MM.1S (cell line): Measurements from ENCODE around the gene IGF1R.

Experiments
- CTCF ChIP-seq: fragments of 300-600 bp; sonication (generic); IDR thresholded peaks from 2 replicates; pipeline ENCODE4 v1.5.1; 2016; ENCODE audit warnings: antibody characterized with exemption, low read length, mixed read lengths
- EZH2 ChIP-seq: fragments of 300-600 bp; sonication (generic); optimal IDR thresholded peaks from 2 replicates; pipeline ENCODE3; 2017; ENCODE audit warnings: low read depth, mild to moderate bottlenecking, antibody characterized with exemption, low read length, mixed read lengths
- EZH2phosphoT487 ChIP-seq: fragments of 300-600 bp; sonication (generic); IDR thresholded peaks from 2 replicates; pipeline ENCODE4 v1.6.1; 2018; ENCODE audit warnings: antibody characterized with exemption, low read length

GRCh38 chr15:98941595-98942255 is 293.4 kb downstream of the IGF1R start:
- no peak for TF ChIP-seq CTCF
- TF ChIP-seq EZH2 = no peak
- TF ChIP-seq EZH2phosphoT487 = no peak
